Gastrocnemius medialis (tissue), 4 donors: ENCODE results near the gene ALOX5.

Experiments used
- POLR2A ChIP-seq, 2 donors: fragments of 450-650 bp; IDR thresholded peaks; one replicate each; pipeline ENCODE4 v1.6.1; 2017; ENCODE audit warnings: antibody characterized with exemption in 2 of 2, mild to moderate bottlenecking in 2 of 2, moderate library complexity in 2 of 2
- TF ChIP-seq, protein P1 (sequence below), 5 experiments: fragments of 450-650 bp in 3 of 5; fragments of 200-600 bp in 2 of 5; sonication (generic) in 2 of 5; IDR thresholded peaks in 4 of 5; conservative IDR thresholded peaks in 1 of 5; 1 replicate in 4 of 5; 2 replicates in 1 of 5; pipeline ENCODE4 v1.5.1; 2016 to 2019; ENCODE audit warnings: antibody characterized with exemption in 5 of 5, mild to moderate bottlenecking in 3 of 5, moderate library complexity in 3 of 5

DNA sequence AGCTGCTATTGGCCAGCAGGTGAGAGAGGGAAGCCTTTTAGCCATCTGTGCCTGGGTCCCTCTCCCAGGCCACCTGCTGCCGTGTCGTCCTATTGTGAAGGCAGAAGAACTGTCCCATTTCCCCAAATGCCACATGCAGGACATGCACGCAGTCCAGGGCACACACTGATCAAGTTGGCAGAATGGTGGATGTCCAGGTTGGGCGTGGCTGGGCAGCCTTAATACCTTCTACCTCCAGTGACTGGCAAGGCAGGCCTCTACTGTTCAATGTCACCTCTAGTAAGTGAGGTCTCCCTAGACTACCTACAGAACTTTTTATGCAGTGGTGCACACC lies 37.6 kb downstream of the ALOX5 start:
- TF ChIP-seq, protein P1, sequence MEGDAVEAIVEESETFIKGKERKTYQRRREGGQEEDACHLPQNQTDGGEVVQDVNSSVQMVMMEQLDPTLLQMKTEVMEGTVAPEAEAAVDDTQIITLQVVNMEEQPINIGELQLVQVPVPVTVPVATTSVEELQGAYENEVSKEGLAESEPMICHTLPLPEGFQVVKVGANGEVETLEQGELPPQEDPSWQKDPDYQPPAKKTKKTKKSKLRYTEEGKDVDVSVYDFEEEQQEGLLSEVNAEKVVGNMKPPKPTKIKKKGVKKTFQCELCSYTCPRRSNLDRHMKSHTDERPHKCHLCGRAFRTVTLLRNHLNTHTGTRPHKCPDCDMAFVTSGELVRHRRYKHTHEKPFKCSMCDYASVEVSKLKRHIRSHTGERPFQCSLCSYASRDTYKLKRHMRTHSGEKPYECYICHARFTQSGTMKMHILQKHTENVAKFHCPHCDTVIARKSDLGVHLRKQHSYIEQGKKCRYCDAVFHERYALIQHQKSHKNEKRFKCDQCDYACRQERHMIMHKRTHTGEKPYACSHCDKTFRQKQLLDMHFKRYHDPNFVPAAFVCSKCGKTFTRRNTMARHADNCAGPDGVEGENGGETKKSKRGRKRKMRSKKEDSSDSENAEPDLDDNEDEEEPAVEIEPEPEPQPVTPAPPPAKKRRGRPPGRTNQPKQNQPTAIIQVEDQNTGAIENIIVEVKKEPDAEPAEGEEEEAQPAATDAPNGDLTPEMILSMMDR (IDR thresholded peaks at IDR 0.05 in 4 of 5, conservative IDR thresholded peaks at IDR 0.05 in 1 of 5): no peak
- no peak for TF ChIP-seq POLR2A (IDR thresholded peaks at IDR 0.05)
